ENCODE data around the gene KHNYN.

- TF ChIP-seq YY1 (IDR thresholded peaks at IDR 0.05; ENCODE audit: insufficient read depth, insufficient read length) (no peak), ZNF274 (IDR thresholded peaks at IDR 0.05; ENCODE audit: low read depth, low read length) (no peak), SUZ12 (IDR thresholded peaks at IDR 0.05; ENCODE audit: extremely low read depth, insufficient read depth, insufficient read length) (no peak)
Observed at GRCh38 chr14:24385524-24385923, 44.2 kb upstream of the KHNYN start.
